ENCODE results near the gene INTS4.

- TF ChIP-seq CTCF (IDR thresholded peaks at IDR 0.05) (no peak), POLR2A (IDR thresholded peaks at IDR 0.05) (no peak)
Measured at GRCh38 chr11:78009062-78009461, 14.6 kb upstream of the INTS4 start.

All from thyroid gland (tissue), 4 donors.